Hepatocyte (in vitro differentiated cells): Measurements from ENCODE around the gene MAGI2. TPM values are rescaled to one million over a fixed set of nuclear protein-coding genes. Genes with fewer than 3 reads are reported as not detected.

Experiments
- DNase-seq: peaks from one replicate; pipeline ENCODE4 v3.0.0-alpha.2; 2016; ENCODE audit warnings: low spot score
- H2AFZ ChIP-seq: fragments of 200-600 bp; sonication (generic); 2 replicates; pipeline ENCODE4 v1.6.0; 2016; ENCODE audit warnings: antibody characterized with exemption, mild to moderate bottlenecking
- H3K27ac ChIP-seq: fragments of 200-600 bp; sonication (generic); 2 replicates; pipeline ENCODE4 v1.5.1; 2016; ENCODE audit warnings: mild to moderate bottlenecking
- H3K27me3 ChIP-seq: fragments of 200-600 bp; sonication (generic); 2 replicates; pipeline ENCODE4 v1.6.1; 2016
- H3K36me3 ChIP-seq: fragments of 200-600 bp; sonication (generic); replicated peaks from 2 replicates; pipeline ENCODE4 v1.5.1; 2016; ENCODE audit warnings: low read depth; ENCODE audit not compliant: insufficient read depth
- H3K4me1 ChIP-seq: fragments of 200-600 bp; sonication (generic); 2 replicates; pipeline ENCODE4 v1.5.1; 2016; ENCODE audit warnings: mild to moderate bottlenecking, moderate library complexity; ENCODE audit not compliant: insufficient read depth
- H3K4me2 ChIP-seq: fragments of 200-600 bp; sonication (generic); 2 replicates; pipeline ENCODE4 v1.6.0; 2016
- H3K4me3 ChIP-seq: fragments of 200-600 bp; sonication (generic); 2 replicates; pipeline ENCODE4 v1.5.1; 2016; ENCODE audit warnings: mild to moderate bottlenecking
- H3K79me2 ChIP-seq: fragments of 200-600 bp; sonication (generic); 2 replicates; pipeline ENCODE4 v1.6.0; 2017; ENCODE audit warnings: mild to moderate bottlenecking
- H3K9me2 ChIP-seq: fragments of 200-600 bp; sonication (generic); replicated peaks from 2 replicates; pipeline ENCODE4 v1.6.0; 2017; ENCODE audit warnings: mild to moderate bottlenecking; ENCODE audit not compliant: insufficient read depth
- H3K9me3 ChIP-seq: fragments of 200-600 bp; sonication (generic); 2 replicates; pipeline ENCODE4 v1.5.1; 2016; ENCODE audit warnings: low read depth, mild to moderate bottlenecking
- H4K20me1 ChIP-seq: fragments of 200-600 bp; sonication (generic); 2 replicates; pipeline ENCODE4 v1.6.0; 2016; ENCODE audit warnings: mild to moderate bottlenecking; ENCODE audit not compliant: insufficient read depth, poor library complexity, severe bottlenecking
- EZH2 ChIP-seq: fragments of 200-600 bp; sonication (generic); IDR thresholded peaks from 2 replicates; pipeline ENCODE4 v1.6.1; 2016; ENCODE audit warnings: antibody characterized with exemption, mild to moderate bottlenecking, borderline replicate concordance
- EZH2phosphoT487 ChIP-seq: fragments of 200-600 bp; sonication (generic); IDR thresholded peaks from one replicate; pipeline ENCODE4 v1.6.1; 2018; ENCODE audit warnings: antibody characterized with exemption, mild to moderate bottlenecking, low read depth, moderate library complexity; ENCODE audit not compliant: unreplicated experiment, severe bottlenecking
- WGBS: methylation state at CpG from one replicate; pipeline ENCODE4 v1.1.6; 2016; ENCODE audit warnings: low lambda C conversion rate; ENCODE audit errors: missing lambda C conversion rate; 5-methylcytosine and 5-hydroxymethylcytosine counted together
- polyA plus RNA-seq: library from polyadenylated mRNA; unstranded; fragments of >200 nt; fragmentation: Nextera tagmentation; extraction: Ambion mirVana; gene quantifications from 2 replicates; pipeline ENCODE4 v1.2.1, GENCODE V29; 2016
- total RNA-seq: library from RNA; depleted of rRNA; stranded (reverse); fragments of >200 nt; gene quantifications from 2 replicates; pipeline ENCODE4 v1.2.3, GENCODE V29; 2014
- TF ChIP-seq, protein P1 (sequence below): fragments of 200-600 bp; sonication (generic); IDR thresholded peaks from 2 replicates; pipeline ENCODE4 v1.5.1; 2016; ENCODE audit warnings: antibody characterized with exemption, mild to moderate bottlenecking; ENCODE audit not compliant: poor library complexity

Gene MAGI2
- total and polyA plus RNA-seq, 2 experiments from 2014 or later, result 3.1 to 6.7 TPM

DNA sequence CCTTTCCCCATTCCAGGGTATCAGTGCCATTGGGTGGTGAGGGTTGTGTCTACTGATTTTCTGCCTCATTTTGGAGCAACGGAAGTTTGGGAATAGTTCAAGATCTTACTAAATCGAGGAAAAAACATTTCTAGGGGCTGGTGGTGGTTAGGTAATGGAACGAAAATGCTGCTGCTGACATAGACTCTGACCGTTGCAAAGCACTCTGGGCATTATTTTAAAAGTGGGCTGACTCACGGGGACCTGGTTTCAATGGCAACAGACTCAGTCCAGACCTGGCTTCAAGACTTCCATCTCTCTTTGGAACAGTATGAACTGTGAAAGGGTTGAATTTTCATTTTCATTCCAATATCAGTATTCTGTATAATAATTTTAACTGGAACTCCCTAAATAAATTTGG lies 1370.9 kb downstream of the MAGI2 start:
- Histone ChIP-seq H3K9me3 (no peaks in the 10 kb centered on the region), H2AFZ (no peak overlapping the region), H3K4me1 (no peaks in the 10 kb centered on the region), H3K27me3 (no peaks in the 10 kb centered on the region), H3K4me2 (no peak overlapping the region), H3K79me2 (no peaks in the 10 kb centered on the region), H3K9me2 (no peaks in the 10 kb centered on the region), H3K27ac (no peak overlapping the region), H4K20me1 (no peaks in the 10 kb centered on the region), H3K36me3 (no peaks in the 10 kb centered on the region), H3K4me3 (no peak overlapping the region)
- DNase-seq, result no peak
- 86% methylated on average over 5 of the region's 5 CpGs for WGBS
- TF ChIP-seq, protein P1, sequence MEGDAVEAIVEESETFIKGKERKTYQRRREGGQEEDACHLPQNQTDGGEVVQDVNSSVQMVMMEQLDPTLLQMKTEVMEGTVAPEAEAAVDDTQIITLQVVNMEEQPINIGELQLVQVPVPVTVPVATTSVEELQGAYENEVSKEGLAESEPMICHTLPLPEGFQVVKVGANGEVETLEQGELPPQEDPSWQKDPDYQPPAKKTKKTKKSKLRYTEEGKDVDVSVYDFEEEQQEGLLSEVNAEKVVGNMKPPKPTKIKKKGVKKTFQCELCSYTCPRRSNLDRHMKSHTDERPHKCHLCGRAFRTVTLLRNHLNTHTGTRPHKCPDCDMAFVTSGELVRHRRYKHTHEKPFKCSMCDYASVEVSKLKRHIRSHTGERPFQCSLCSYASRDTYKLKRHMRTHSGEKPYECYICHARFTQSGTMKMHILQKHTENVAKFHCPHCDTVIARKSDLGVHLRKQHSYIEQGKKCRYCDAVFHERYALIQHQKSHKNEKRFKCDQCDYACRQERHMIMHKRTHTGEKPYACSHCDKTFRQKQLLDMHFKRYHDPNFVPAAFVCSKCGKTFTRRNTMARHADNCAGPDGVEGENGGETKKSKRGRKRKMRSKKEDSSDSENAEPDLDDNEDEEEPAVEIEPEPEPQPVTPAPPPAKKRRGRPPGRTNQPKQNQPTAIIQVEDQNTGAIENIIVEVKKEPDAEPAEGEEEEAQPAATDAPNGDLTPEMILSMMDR, result no peak
- TF ChIP-seq EZH2 (no peak), EZH2phosphoT487 (no peak)

DNA sequence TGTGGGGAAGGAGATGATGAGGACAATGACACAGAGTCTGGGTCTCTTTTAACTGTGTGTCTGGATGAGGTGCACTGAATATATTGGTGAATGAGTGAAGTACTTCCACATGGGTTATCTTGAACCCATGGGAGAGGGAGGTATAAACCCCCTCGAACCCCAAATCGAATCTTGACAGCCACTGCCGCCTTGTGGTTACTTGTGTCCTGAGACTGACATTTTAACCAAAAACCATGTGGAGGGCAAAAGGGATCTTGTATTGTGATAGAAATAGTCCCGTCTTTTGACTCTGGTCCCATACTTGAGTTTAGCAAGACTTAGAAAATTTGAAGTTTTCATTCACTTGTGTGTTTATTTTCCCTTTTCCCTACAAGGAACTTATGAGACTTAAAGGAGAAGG lies 1371.6 kb downstream of the MAGI2 start:
- no peak for DNase-seq
- TF ChIP-seq EZH2phosphoT487, result no peak
- no peak for TF ChIP-seq EZH2
- TF ChIP-seq, protein P1, result no peak
- WGBS, result 77% methylated on average over 4 of the region's 4 CpGs
- Histone ChIP-seq H3K9me2 (no peaks in the 10 kb centered on the region), H3K4me2 (no peak overlapping the region), H3K79me2 (no peaks in the 10 kb centered on the region), H2AFZ (no peak overlapping the region), H3K36me3 (no peaks in the 10 kb centered on the region), H3K9me3 (no peaks in the 10 kb centered on the region), H3K27ac (no peak overlapping the region), H3K27me3 (no peaks in the 10 kb centered on the region), H4K20me1 (no peaks in the 10 kb centered on the region), H3K4me1 (no peaks in the 10 kb centered on the region), H3K4me3 (no peak overlapping the region)

DNA sequence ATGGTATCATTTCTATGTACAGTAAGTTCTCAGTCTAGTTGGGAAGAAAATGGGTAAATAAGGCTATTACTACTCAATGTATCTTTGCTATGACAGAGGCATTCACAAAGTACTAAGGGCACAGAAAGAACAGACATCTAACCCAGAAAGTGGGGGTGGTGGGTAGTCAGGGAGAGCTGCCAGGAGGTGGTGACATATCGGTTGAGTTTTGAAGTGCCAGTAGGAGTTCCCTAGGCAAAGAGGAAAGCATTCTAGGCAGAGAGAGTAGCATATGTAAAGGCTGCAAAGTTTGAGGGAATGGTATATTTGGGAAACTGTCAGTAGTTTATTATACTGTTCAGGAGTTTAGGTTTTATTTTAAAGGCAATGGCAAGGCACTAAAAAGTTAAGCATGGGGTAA lies 1372.1 kb downstream of the MAGI2 start:
- H3K4me3 ChIP-seq, result no peak overlapping the region
- no peak overlapping the region for H2AFZ ChIP-seq
- 94% methylated on average over 1 of the region's 1 CpG for WGBS
- H3K79me2 ChIP-seq, result no peaks in the 10 kb centered on the region
- no peak overlapping the region for H3K4me2 ChIP-seq
- no peaks in the 10 kb centered on the region for H3K9me2 ChIP-seq
- H3K27me3 ChIP-seq, result no peaks in the 10 kb centered on the region
- TF ChIP-seq, protein P1, result no peak
- TF ChIP-seq EZH2 (no peak), EZH2phosphoT487 (no peak)
- no peaks in the 10 kb centered on the region for H3K9me3 ChIP-seq
- no peaks in the 10 kb centered on the region for H3K4me1 ChIP-seq
- H3K27ac ChIP-seq, result no peak overlapping the region
- H4K20me1 ChIP-seq, result no peaks in the 10 kb centered on the region
- no peak for DNase-seq
- H3K36me3 ChIP-seq, result no peaks in the 10 kb centered on the region

DNA sequence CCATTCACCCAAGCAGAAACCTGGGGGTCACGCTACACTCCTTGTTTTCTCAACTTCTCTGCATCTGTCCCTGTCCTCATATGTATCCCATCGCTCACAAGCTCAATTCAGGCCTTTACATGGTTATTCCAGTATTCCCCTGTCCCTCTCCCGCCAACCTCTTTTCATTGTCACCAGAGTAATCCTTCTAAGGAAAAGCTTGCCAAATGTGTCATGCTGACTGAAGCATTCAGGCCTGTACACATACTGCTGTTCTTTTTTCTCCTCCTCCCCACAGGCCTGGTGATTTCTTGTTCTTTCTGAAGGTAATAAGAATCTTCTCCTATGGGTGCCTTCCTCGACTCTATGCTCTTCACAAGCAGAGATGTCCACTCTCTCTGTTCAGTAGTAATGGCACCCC lies 1372.7 kb downstream of the MAGI2 start:
- Histone ChIP-seq H2AFZ (no peak overlapping the region), H4K20me1 (no peaks in the 10 kb centered on the region), H3K79me2 (no peaks in the 10 kb centered on the region), H3K36me3 (no peaks in the 10 kb centered on the region), H3K27me3 (no peaks in the 10 kb centered on the region), H3K9me3 (no peaks in the 10 kb centered on the region), H3K4me2 (no peak overlapping the region), H3K27ac (no peak overlapping the region), H3K4me1 (no peaks in the 10 kb centered on the region), H3K9me2 (no peaks in the 10 kb centered on the region), H3K4me3 (no peak overlapping the region)
- DNase-seq, result no peak
- no peak for TF ChIP-seq EZH2
- TF ChIP-seq, protein P1, result no peak
- whole genome bisulfite sequencing, result 96% methylated on average over 4 of the region's 4 CpGs
